Neural crest cell (in vitro differentiated cells): ENCODE measurements around the gene MRAS. TPM values are rescaled to one million over a fixed set of nuclear protein-coding genes. Genes with fewer than 3 reads are reported as not detected.
"Not testable (repeated sequence)": the region's sequence is repeated elsewhere in the genome, so short reads cannot be mapped to it uniquely, and the experiment has no call there.

Experiments used
- DNase-seq: peaks from one replicate; pipeline ENCODE4 v3.0.0; 2021; ENCODE audit warnings: low read depth, mixed read lengths, low spot score
- H3K27ac Mint-ChIP-seq: one replicate; pipeline ENCODE4 v1.8.0; 2021; ENCODE audit warnings: mild to moderate bottlenecking, mixed read lengths; ENCODE audit not compliant: unreplicated experiment
- H3K27me3 Mint-ChIP-seq: 2 replicates; pipeline ENCODE4 v1.8.0; 2021; ENCODE audit warnings: low read depth, mild to moderate bottlenecking, mixed read lengths
- H3K36me3 Mint-ChIP-seq: 2 replicates; pipeline ENCODE4 v1.8.0; 2021; ENCODE audit warnings: low read depth, mild to moderate bottlenecking, mixed read lengths
- H3K4me1 Mint-ChIP-seq: 2 replicates; pipeline ENCODE4 v1.8.0; 2021; ENCODE audit warnings: mixed read lengths
- H3K4me3 Mint-ChIP-seq: one replicate; pipeline ENCODE4 v1.8.0; 2021; ENCODE audit warnings: mild to moderate bottlenecking, mixed read lengths
- H3K9me3 Mint-ChIP-seq: 2 replicates; pipeline ENCODE4 v1.8.0; 2021; ENCODE audit warnings: mixed read lengths
- CTCF ChIP-seq: fragments of 200-600 bp; sonication (generic); conservative IDR thresholded peaks from 2 replicates; pipeline ENCODE4 v1.5.0; 2021; ENCODE audit warnings: antibody characterized with exemption, mild to moderate bottlenecking
- total RNA-seq: library from RNA; stranded (reverse); gene quantifications from 2 replicates; pipeline ENCODE4 v1.2.1, GENCODE V29; 2021

Gene MRAS
- total RNA-seq, 1 donor from 2014 or later = 27.0 TPM

DNA sequence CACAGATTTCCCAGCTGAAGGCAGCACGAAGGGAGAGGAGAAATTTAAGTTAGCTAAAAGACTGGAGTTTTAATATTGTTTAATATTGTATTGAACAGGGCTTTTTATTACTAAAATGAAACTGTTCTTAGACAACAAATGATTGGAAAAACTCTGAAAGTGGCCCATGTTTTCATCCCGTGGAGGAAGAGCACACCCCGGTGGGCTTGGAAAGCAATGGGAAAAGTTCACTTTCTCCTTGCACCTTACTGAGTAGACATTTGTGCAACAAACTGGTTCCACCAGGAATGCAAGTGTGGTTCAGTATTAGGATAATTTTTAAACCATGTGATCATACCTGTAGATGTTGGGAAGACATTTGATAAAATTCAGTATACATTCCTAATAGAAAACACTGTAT lies 77.8 kb downstream of the MRAS start:
- no peak overlapping the region for H3K4me3 Mint-ChIP-seq
- TF ChIP-seq CTCF = peak; percentile 57
- H3K36me3 Mint-ChIP-seq = no peaks in the 10 kb centered on the region
- no peak for DNase-seq
- H3K27ac Mint-ChIP-seq = no peak overlapping the region
- H3K9me3 Mint-ChIP-seq = peaks cover 2% of the 10 kb centered on the region
- H3K27me3 Mint-ChIP-seq = peaks cover 24% of the 10 kb centered on the region
- H3K4me1 Mint-ChIP-seq = no peaks in the 10 kb centered on the region

DNA sequence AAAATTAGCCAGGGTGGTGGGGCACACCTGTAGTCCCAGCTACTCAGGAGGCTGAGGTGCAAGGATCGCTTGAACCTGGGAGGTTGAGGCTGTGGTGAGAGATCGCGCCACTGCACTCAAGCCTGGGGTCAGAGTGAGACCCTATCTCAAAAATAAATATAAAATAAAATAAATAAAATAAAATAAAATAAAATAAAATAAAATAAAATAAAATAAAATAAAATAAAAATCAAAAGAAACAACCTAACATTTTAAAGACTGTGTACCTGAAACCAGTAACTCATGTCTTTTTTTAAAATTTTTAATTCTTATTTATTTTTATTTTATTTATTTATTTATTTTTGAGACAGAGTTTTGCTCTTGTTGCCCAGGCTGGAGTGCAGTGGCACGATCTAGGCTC lies 78.4 kb downstream of the MRAS start:
- H3K9me3 Mint-ChIP-seq, H3K4me3 Mint-ChIP-seq, DNase-seq, H3K27ac Mint-ChIP-seq, H3K4me1 Mint-ChIP-seq, H3K36me3 Mint-ChIP-seq: not testable (repeated sequence)
- H3K27me3 Mint-ChIP-seq = peaks cover 30% of the 10 kb centered on the region

DNA sequence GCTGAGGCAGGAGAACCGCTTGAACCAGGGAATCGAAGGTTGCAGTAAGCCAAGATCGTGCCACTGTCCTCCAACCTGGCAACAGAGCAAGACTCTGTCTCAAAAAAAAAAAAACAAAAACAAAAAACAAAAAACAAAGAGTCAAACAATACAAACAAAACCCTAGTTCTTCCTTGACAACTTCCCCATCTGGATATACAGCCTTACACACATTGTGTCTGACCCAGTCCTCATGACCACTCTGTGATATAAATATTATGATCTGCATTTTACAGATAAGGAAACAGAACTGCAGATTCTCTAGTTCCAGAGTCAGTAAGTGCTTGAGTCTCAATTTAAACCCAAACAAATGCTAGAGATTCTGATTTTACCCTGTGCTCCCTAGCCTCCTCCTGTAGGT lies 81.3 kb downstream of the MRAS start:
- DNase-seq = no peak
- Mint-ChIP-seq H3K4me3 (no peak overlapping the region), H3K36me3 (no peaks in the 10 kb centered on the region), H3K9me3 (no peaks in the 10 kb centered on the region), H3K4me1 (no peaks in the 10 kb centered on the region), H3K27me3 (peaks cover 57% of the 10 kb centered on the region), H3K27ac (no peak overlapping the region)
- TF ChIP-seq CTCF = no peak

GRCh38 chr3:138432576-138433240 lies 84.3 kb downstream of the MRAS start:
- H3K27me3 Mint-ChIP-seq = peaks cover 86% of the 10 kb centered on the region

GRCh38 chr3:138433892-138434275 lies 85.5 kb downstream of the MRAS start:
- Mint-ChIP-seq H3K36me3 (no peaks in the 10 kb centered on the region), H3K9me3 (no peaks in the 10 kb centered on the region), H3K27ac (no peak overlapping the region), H3K27me3 (peaks cover 93% of the 10 kb centered on the region), H3K4me1 (no peaks in the 10 kb centered on the region), H3K4me3 (peak overlapping the region; percentile 73)
- no peak for TF ChIP-seq CTCF
- DNase-seq = no peak

More at GRCh38 chr3:138432576-138433240, 84.3 kb downstream of the MRAS start:
- H3K27ac Mint-ChIP-seq = no peak overlapping the region
- H3K4me1 Mint-ChIP-seq = no peaks in the 10 kb centered on the region
- DNase-seq = no peak
- H3K4me3 Mint-ChIP-seq = peak overlapping the region; percentile 49
- no peaks in the 10 kb centered on the region for H3K36me3 Mint-ChIP-seq
- TF ChIP-seq CTCF = no peak
- H3K9me3 Mint-ChIP-seq = no peaks in the 10 kb centered on the region

GRCh38 chr3:138434276-138434874 lies 86.0 kb downstream of the MRAS start, which contains the start of gene ESYT3:
Gene ESYT3 (plus strand): TSS chr3:138434616. CDS start chr3:138434799, 183 bp downstream.
- no peak for TF ChIP-seq CTCF
- Mint-ChIP-seq H3K9me3 (no peaks in the 10 kb centered on the region), H3K36me3 (no peaks in the 10 kb centered on the region), H3K4me1 (no peaks in the 10 kb centered on the region), H3K4me3 (peak within 1 kb of the TSS; percentile 73), H3K27ac (no peak within 1 kb of the TSS), H3K27me3 (peaks cover 91% of the 10 kb centered on the region)
- peak; percentile 49 for DNase-seq
